B cell (primary cell): ENCODE measurements around the gene P2RX2. TPM values are rescaled to one million over a fixed set of nuclear protein-coding genes. Genes with fewer than 3 reads are reported as not detected.
A peak's percentile ranks its signal among the peaks of the same experiment; 100 is the strongest.

Source experiments
- ATAC-seq: fragments of 200-7000 bp; cut with Tn5 transposase; one replicate; pipeline ENCODE4 v1.10.0; 2021; ENCODE audit warnings: low read depth, mild to moderate bottlenecking, moderate number of reproducible peaks, moderate library complexity
- CTCF ChIA-PET: fragments of 350-600 bp; sonication (Branson Sonifier 250); formaldehyde crosslinking; loops from one replicate; lab custom pipeline; 2021; ENCODE audit warnings: antibody characterized with exemption, inconsistent platforms; lab: Charles Lee
- POLR2A ChIA-PET: fragments of 350-600 bp; sonication (Branson Sonifier 250); formaldehyde crosslinking; loops from one replicate; lab custom pipeline; 2021; ENCODE audit warnings: antibody characterized with exemption; lab: Charles Lee
- DNase-seq: peaks from one replicate; pipeline ENCODE4 v3.0.0; 2013
- H2AFZ ChIP-seq: 2 replicates; pipeline ENCODE4 v1.6.1; 2012; ENCODE audit warnings: mild to moderate bottlenecking, low read depth, low read length; ENCODE audit not compliant: insufficient read depth, poor library complexity, severe bottlenecking
- H3K27ac ChIP-seq, 2 donors: 1 replicate in 1 of 2; 2 replicates in 1 of 2; pipeline ENCODE4 v1.5.1; 2012 to 2013; ENCODE audit warnings: low read length in 2 of 2, mild to moderate bottlenecking in 2 of 2, moderate library complexity in 1 of 2
- H3K27me3 ChIP-seq, 4 experiments: fragments of 200-600 bp in 1 of 4; sonication (generic) in 1 of 4; replicated peaks in 1 of 4; 1 replicate in 2 of 4; 2 replicates in 2 of 4; pipeline versions ENCODE4 v1.6.1 to v1.7.0; 2013 to 2016; ENCODE audit warnings: low read length in 3 of 4, mild to moderate bottlenecking in 2 of 4, mixed read lengths in 1 of 4, moderate library complexity in 1 of 4; ENCODE audit not compliant: insufficient read depth in 4 of 4, control insufficient read depth in 3 of 4; ENCODE audit errors: control extremely low read depth in 1 of 4
- H3K36me3 ChIP-seq, 2 experiments: replicated peaks in 1 of 2; 1 replicate in 1 of 2; 2 replicates in 1 of 2; pipeline versions ENCODE4 v1.6.1 to v1.7.1; 2013; ENCODE audit warnings: low read length in 1 of 2; ENCODE audit not compliant: insufficient read depth in 2 of 2, control insufficient read depth in 1 of 2; ENCODE audit errors: control extremely low read depth in 1 of 2, extremely low read depth in 1 of 2
- H3K4me1 ChIP-seq, 2 donors: fragments of 200-600 bp in 1 of 2; sonication (generic) in 1 of 2; 1 replicate in 1 of 2; 2 replicates in 1 of 2; pipeline versions ENCODE4 v1.5.1 to v1.6.1; 2013 to 2017; ENCODE audit warnings: low read length in 2 of 2; ENCODE audit not compliant: control insufficient read depth in 2 of 2, insufficient read depth in 2 of 2
- H3K4me2 ChIP-seq: replicated peaks from 2 replicates; pipeline ENCODE3; 2012; ENCODE audit warnings: mild to moderate bottlenecking, low read depth, low read length; ENCODE audit not compliant: poor library complexity, severe bottlenecking
- H3K4me3 ChIP-seq, 5 experiments: fragments of 200-600 bp in 1 of 5; sonication (generic) in 1 of 5; 1 replicate in 3 of 5; 2 replicates in 2 of 5; pipeline versions ENCODE4 v1.5.1 to v1.7.0; 2011 to 2016; ENCODE audit warnings: low read length in 4 of 5, mild to moderate bottlenecking in 4 of 5, low read depth in 2 of 5, control low read depth in 1 of 5, moderate library complexity in 1 of 5; ENCODE audit not compliant: insufficient read depth in 1 of 5; ENCODE audit errors: control extremely low read depth in 1 of 5, extremely low read depth in 1 of 5
- H3K79me2 ChIP-seq: fragments of 200-600 bp; sonication (generic); one replicate; pipeline ENCODE4 v1.6.0; 2016; ENCODE audit warnings: low read length; ENCODE audit not compliant: control insufficient read depth, insufficient read depth
- H3K9ac ChIP-seq: fragments of 200-600 bp; sonication (generic); 2 replicates; pipeline ENCODE4 v1.6.1; 2017; ENCODE audit warnings: mild to moderate bottlenecking, low read length, moderate library complexity
- H3K9me3 ChIP-seq, 3 donors: one replicate each; pipeline versions ENCODE4 v1.6.1 to v1.7.1; 2013; ENCODE audit warnings: low read length in 2 of 3; ENCODE audit not compliant: control insufficient read depth in 2 of 3, insufficient read depth in 1 of 3; ENCODE audit errors: control extremely low read depth in 1 of 3
- H4K20me1 ChIP-seq: 2 replicates; pipeline ENCODE4 v1.6.0; 2012; ENCODE audit warnings: mild to moderate bottlenecking, low read length; ENCODE audit not compliant: insufficient read depth, control insufficient read depth, poor library complexity, severe bottlenecking
- H3K27ac Mint-ChIP-seq: one replicate; pipeline ENCODE4 v1.8.0; 2021; ENCODE audit warnings: mixed read lengths
- H3K27me3 Mint-ChIP-seq: one replicate; pipeline ENCODE4 v1.8.0; 2021; ENCODE audit warnings: mixed read lengths
- H3K4me1 Mint-ChIP-seq: one replicate; pipeline ENCODE4 v1.8.0; 2021; ENCODE audit warnings: mixed read lengths
- H3K4me3 Mint-ChIP-seq: one replicate; pipeline ENCODE4 v1.8.0; 2021; ENCODE audit warnings: mixed read lengths
- H3K9me3 Mint-ChIP-seq: one replicate; pipeline ENCODE4 v1.8.0; 2022; ENCODE audit warnings: mixed read lengths; ENCODE audit not compliant: insufficient read depth
- EZH2 ChIP-seq: IDR thresholded peaks from 2 replicates; pipeline ENCODE4 v1.6.1; 2012; ENCODE audit warnings: borderline replicate concordance, low read depth, mild to moderate bottlenecking, moderate library complexity, low read length; ENCODE audit not compliant: insufficient read depth, poor library complexity, severe bottlenecking
- WGBS: methylation state at CpG from one replicate; pipeline ENCODE4 v1.1.5; 2013; ENCODE audit warnings: missing lambda C conversion rate; ENCODE audit not compliant: insufficient coverage; 5-methylcytosine and 5-hydroxymethylcytosine counted together
- intact Hi-C: fragments of 100-400 bp; cut with micrococcal nuclease; formaldehyde crosslinking; loops from one replicate; pipeline ENCODE4 v1.10.0; 2022
- polyA plus RNA-seq: library from polyadenylated mRNA; depleted of rRNA; stranded (reverse); fragments of >200 nt; gene quantifications from 2 replicates; pipeline ENCODE4 v1.2.3, GENCODE V29; 2012
- total RNA-seq, 2 donors: library from RNA; stranded (reverse); fragments of 120-200 nt in 1 of 2; gene quantifications; 1 replicate in 1 of 2; 2 replicates in 1 of 2; pipeline versions ENCODE4 v1.2.3 to v1.2.4, GENCODE V29; 2013 to 2022
- TF ChIP-seq, protein P1 (sequence below): fragments of 200-600 bp; IDR thresholded peaks from one replicate; pipeline ENCODE4 v1.8.0; 2022; ENCODE audit warnings: antibody characterized with exemption, mild to moderate bottlenecking

The P2RX2 gene
- total and polyA plus RNA-seq, 2 donors (not counting 1 experiment from before 2014, with no cell fraction given), result not detected

DNA sequence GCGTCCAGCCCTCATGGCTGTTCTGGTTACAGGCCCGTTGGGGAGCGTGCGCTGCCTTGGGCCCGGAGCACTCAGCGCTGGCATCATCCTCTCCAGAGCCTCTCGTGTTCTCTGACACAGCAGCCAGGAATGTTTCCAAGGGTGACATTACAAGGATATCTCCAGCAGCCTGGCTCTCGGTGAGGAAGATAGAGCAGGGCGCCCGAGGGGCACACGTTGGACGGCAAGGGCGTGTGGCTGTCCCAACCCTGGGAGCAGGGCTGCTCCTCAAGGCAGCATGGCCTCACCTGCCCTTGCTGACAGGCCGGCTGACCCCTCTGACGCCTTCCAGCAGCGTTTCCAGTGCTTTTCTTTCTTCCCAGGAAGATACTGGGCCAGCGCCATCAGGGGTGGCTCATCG lies 22.6 kb upstream of the P2RX2 start:
- Mint-ChIP-seq H3K9me3 (no peaks in the 10 kb centered on the region), H3K4me1 (peaks cover 25% of the 10 kb centered on the region), H3K27me3 (peaks cover 6% of the 10 kb centered on the region), H3K27ac (no peak overlapping the region), H3K4me3 (peak overlapping the region; percentile 55)
- peaks cover 0 to 16% (median 0%) of the 10 kb centered on the region in 3 donors for H3K9me3 ChIP-seq
- no peak overlapping the region for H3K4me3 ChIP-seq
- H3K79me2 ChIP-seq, result no peaks in the 10 kb centered on the region
- no peak overlapping the region for H3K9ac ChIP-seq
- H3K27ac ChIP-seq, result no peak overlapping the region
- ChIA-PET POLR2A (interaction anchor here (0.6 kb wide), 1 partner anchor 166 kb away, joined by 4 read pairs; no protein-coding TSS in a partner anchor), CTCF (interaction anchor here (1.5 kb wide), 1 partner anchor 19 kb away, joined by 6 read pairs; no protein-coding TSS in a partner anchor)
- intact Hi-C loops, result no loop called here
- H3K4me1 ChIP-seq, result peaks cover 20 to 27% of the 10 kb centered on the region in 2 donors
- no peak overlapping the region for H2AFZ ChIP-seq
- 92% methylated on average over 18 of the region's 18 CpGs for WGBS
- TF ChIP-seq EZH2, result no peak
- TF ChIP-seq, protein P1, sequence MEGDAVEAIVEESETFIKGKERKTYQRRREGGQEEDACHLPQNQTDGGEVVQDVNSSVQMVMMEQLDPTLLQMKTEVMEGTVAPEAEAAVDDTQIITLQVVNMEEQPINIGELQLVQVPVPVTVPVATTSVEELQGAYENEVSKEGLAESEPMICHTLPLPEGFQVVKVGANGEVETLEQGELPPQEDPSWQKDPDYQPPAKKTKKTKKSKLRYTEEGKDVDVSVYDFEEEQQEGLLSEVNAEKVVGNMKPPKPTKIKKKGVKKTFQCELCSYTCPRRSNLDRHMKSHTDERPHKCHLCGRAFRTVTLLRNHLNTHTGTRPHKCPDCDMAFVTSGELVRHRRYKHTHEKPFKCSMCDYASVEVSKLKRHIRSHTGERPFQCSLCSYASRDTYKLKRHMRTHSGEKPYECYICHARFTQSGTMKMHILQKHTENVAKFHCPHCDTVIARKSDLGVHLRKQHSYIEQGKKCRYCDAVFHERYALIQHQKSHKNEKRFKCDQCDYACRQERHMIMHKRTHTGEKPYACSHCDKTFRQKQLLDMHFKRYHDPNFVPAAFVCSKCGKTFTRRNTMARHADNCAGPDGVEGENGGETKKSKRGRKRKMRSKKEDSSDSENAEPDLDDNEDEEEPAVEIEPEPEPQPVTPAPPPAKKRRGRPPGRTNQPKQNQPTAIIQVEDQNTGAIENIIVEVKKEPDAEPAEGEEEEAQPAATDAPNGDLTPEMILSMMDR, result no peak
- peaks cover 5% of the 10 kb centered on the region for H4K20me1 ChIP-seq
- no peak for DNase-seq
- H3K36me3 ChIP-seq, result no peaks in the 10 kb centered on the region
- no peak for ATAC-seq
- H3K27me3 ChIP-seq, result peaks cover 0 to 10% (median 4%) of the 10 kb centered on the region in 4 experiments
- H3K4me2 ChIP-seq, result no peak overlapping the region
